GM12872 (cell line): ENCODE measurements around the gene ARHGAP9.

Experiments
- TF ChIP-seq, protein P1 (sequence below): IDR thresholded peaks from 3 replicates; pipeline ENCODE4 v1.5.1; 2011; ENCODE audit warnings: low read depth, mild to moderate bottlenecking, low read length, moderate library complexity; ENCODE audit not compliant: insufficient read depth

The ARHGAP9 gene

DNA sequence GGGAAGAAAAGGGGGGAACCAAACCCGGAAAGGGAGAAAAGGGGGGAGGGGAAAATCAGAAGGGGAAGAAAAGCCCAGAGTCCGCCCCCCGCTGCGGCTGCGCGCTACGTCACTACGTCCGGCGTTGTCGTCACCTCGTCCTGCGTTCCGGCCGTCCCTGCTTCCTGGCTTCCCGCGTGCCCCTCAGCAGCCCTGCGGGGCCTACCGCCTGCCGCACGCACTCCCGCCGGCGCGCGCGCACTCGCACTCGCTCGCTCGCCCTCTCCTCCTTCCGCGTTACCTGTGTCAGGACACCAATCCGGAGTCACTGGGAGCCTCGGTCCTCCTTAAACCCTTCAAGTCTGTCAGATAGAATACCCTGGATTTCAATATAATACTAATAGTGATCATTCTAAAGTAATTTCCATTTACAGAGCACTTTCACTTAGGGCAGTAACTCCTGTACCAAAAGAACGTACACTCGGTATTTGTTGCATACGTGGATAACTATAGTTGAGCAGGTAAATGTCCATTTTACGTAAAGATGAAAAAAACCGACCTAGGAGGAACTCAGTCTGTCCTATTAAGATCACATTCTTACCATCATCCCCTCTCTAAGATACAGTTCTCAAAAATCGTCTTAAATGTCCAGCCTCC lies 48.6 kb downstream of the ARHGAP9 start, which contains the start of gene R3HDM2:
Gene R3HDM2 (minus strand): TSS at position 113 of the 636 bp plus-strand sequence. CDS start 120,615 bp downstream, outside the sequence.
- TF ChIP-seq, protein P1, sequence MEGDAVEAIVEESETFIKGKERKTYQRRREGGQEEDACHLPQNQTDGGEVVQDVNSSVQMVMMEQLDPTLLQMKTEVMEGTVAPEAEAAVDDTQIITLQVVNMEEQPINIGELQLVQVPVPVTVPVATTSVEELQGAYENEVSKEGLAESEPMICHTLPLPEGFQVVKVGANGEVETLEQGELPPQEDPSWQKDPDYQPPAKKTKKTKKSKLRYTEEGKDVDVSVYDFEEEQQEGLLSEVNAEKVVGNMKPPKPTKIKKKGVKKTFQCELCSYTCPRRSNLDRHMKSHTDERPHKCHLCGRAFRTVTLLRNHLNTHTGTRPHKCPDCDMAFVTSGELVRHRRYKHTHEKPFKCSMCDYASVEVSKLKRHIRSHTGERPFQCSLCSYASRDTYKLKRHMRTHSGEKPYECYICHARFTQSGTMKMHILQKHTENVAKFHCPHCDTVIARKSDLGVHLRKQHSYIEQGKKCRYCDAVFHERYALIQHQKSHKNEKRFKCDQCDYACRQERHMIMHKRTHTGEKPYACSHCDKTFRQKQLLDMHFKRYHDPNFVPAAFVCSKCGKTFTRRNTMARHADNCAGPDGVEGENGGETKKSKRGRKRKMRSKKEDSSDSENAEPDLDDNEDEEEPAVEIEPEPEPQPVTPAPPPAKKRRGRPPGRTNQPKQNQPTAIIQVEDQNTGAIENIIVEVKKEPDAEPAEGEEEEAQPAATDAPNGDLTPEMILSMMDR: no peak

DNA sequence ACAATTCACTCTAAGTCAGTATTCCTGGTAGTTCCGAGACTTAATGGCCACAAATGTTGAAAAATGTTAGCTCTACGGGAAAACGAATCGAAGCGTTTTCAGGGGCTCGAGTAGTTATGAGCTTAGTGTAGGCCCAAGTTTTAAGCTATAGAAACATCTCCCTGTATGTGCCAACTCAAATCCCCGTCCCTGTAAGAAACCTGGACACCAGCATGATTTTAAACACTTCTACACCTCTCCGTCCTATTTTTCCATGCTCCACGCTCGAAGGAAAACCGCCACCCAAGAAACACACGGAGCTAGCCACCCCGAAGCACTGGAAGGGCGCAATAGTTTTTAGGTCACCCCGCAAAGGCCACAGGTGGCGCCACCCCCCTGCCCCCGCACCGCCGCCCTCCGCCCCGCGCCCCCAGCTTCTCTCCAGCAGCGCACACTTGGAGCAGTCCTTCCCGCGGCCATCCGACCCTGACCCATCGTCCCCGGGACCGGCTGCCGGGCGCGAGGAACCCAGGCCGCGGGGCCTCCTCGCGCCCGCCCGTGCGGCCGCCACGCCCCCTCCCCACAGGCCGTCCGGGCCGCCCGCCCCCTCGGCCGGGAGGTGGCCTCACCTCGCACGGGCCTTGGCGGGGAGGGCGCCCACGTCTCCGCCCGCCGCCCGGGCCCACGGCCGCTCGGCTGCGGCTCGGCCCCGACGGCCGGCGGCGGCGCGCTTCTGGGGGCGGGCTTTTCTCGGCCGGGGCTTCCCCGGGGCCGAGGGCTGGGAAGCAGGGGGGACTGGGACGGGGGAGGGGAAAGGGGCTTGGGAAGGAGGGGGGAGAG lies 49.3 kb downstream of the ARHGAP9 start:
- TF ChIP-seq, protein P1: peak; percentile 24; the same call in 1 of the 3 replicates

DNA sequence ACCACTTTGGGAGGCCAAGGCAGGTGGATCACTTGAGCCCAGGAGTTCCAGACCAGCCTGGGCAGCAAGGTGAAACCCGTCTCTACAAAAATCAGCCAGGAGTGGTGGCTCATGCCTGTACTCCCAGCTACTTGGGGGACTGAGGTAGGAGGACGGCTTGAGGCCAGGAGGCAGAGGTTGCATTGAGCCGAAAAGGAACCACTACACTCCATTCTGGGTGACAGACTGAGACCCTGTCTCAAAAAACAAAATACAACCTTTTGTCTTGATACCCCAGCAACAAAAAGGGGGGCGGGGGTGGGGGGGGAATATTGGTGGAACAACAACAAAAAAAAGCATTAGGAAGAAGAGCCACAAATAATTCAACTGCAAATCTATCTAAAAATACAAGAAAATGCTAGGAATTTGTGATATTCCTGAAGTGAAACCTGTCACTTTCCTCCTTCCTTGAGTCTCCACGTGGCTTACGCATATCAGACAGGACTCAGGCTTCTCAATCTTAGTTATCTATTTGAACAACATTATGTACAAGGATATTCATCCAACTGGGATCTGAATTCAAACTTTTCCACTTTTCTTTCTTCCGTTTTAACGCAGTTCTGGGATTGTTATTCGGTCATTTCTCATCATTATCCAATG lies 50.1 kb downstream of the ARHGAP9 start:
- TF ChIP-seq, protein P1: no peak

DNA sequence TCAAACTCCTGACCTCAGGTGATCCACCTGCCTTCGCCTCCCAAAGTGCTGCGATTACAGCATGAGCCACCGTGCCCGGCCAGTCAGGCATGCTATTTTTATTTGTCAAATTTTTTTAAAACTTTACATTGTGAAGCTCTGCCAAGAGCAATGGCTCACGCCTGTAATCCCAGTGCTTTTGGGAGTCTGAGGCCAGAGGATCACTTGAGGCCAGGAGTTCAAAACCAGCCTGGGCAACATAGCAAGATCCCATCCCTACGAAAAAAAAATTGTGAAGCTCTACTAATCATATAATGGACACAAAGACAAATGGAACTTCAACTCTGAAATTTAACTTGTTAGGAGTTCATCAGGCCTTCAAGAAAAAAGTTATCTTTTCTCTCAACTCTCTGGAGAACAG lies 50.7 kb downstream of the ARHGAP9 start:
- TF ChIP-seq, protein P1: no peak
